Measurements from ENCODE around the gene TARS3.
"Not testable (repeated sequence)": the region's sequence is repeated elsewhere in the genome, so short reads cannot be mapped to it uniquely, and the experiment has no call there.

The TARS3 gene

GRCh38 chr15:101652786-101653430 is 71.4 kb downstream of the TARS3 start:
- no peak for DNase-seq

DNA sequence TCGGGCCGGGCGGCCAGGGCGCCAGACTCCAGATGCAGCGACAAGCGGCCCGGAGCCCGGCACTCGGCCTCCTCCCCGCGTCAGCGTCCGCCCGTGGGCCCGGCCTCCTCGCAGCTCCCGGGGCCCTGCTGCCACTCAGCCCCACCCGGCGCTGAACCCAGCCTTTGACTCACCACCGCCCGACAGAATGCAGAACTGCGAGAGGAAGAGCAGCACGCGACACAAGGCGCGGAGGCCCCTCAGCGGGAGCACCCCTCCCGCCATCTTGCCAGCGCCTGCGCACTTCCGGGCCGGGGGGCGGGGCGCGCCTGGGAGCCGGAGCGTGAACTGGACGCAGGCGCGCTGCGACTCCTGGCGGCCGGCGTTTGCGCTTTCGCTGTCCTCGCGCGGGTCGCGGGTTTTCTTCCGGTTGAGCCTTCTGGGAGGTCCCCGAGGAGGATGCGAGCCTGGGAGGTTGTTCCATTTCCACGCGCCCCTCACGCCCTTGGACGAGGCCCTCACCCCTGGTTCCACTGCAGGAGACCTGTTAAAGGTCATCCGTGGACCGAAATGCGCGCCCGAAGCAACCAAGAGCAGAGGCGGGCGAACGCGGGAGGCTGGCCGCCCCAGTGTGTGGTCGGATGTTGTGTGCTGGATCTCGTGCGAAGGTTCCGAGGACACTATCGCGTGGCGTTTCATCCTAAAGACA is 72.0 kb downstream of the TARS3 start, which contains the start of gene TM2D3:
TM2D3 (minus strand) TSS at position 284 of the 688 bp plus-strand sequence; CDS start at position 264, 20 bp downstream.
- DNase-seq, result peak; percentile 91

GRCh38 chr15:101651554-101652097 is 72.6 kb downstream of the TARS3 start:
- DNase-seq, result no peak

- no peak for DNase-seq
Observed at GRCh38 chr15:101650145-101650544, 74.1 kb downstream of the TARS3 start.

DNA sequence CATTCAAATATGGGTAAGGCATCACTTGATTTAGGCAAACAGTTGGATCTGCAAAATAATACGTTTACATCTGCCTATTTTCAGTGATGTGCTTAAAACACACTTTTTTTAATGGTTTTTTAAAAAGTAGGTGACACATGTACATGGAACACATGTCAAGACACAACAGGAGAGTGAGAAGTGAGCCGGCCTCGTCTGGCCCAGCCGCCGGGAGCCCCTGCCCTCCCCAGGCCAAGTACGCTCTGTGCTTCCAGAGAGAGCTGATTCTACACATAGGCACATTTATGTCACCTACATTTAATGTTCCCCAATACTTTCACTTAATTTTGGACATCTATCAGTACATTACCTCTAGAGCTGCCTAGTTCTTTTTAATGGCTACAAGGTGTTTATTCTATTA is 75.9 kb downstream of the TARS3 start:
- no peak for DNase-seq

- DNase-seq, result no peak
Observed at GRCh38 chr15:101647251-101647650, 77.0 kb downstream of the TARS3 start.

DNA sequence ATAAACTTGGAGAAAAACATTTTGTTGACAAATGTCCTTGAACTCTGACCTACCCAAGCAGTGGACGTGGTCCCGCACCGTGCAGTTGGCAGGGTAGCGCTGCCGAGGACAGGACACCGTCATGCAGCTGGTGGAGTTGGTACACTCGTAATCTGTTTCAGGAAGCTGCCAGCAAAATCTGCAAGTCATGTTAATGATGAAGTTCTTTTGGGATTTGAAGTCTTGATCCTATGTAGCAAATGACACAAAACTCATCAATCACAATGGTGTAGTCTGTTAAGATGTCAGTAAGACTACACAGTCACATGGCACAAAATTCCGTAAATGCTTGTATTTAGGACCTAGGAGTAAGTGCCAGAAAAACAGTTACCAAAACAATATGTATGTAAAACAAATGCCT is 77.6 kb downstream of the TARS3 start:
- DNase-seq, result no peak

DNA sequence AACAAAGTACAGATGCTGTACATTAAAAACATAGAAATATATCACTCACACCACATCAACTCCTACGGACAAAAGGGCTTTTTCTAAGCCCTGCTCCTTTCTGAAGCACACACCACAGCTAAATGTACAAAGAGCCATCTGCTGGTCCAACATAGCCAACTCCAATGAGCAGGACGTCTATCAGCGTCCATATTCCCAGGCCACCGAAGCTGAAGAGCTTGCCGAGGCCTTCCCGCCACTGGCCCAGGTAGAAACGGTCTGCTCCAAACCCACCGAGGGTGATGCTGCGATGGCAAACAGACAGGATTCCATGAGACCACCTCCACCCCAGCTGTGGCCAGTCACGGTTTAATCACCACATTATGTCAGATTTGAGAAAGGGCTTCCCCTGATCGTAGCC is 81.9 kb downstream of the TARS3 start:
- no peak for DNase-seq

GRCh38 chr15:101641894-101642293 is 82.4 kb downstream of the TARS3 start:
- no peak for DNase-seq

GRCh38 chr15:101641129-101641764 is 83.0 kb downstream of the TARS3 start:
- peak; percentile 24 for DNase-seq

DNA sequence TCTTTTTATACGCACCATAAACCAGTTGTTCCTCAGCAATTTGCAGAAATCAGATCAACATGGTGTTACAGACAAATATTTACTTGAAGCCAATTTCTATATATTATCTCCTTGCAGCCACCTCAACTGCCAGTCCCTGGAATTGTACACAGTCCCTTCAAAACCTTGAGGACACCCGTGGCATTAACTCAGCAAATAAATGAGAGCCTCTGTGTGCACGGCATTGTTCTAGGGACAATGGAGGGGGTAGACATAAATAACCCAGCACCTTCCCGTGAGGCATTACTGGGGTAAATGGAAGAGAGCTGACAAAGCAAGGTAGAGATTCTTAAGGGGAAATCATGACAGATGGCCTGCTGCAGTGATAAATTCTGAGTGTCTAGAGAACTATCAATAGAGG is 84.6 kb downstream of the TARS3 start:
- no peak for DNase-seq

- no peak for DNase-seq
Observed at GRCh38 chr15:101637919-101638318, 86.4 kb downstream of the TARS3 start.

GRCh38 chr15:101637516-101637915 is 86.8 kb downstream of the TARS3 start:
- DNase-seq, result no peak

DNA sequence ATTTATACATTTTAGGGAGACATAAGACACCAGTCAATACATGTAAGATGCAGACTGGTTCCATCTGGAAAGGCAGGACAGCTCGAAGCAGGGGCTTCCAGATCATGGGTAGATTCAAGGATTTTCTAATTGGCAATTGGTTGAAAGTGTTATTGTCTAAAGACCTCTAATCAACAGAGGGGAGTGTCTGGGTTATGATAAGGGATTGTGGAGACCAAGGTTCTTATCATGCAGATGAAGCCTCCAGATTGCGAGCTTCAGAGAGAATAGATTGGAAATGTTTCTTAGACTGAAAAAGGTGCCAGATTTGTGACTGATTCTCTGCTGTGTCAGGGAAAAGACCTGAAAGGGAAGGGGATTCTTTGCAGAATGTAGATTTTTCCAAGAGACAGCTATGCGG is 87.2 kb downstream of the TARS3 start:
- DNase-seq, result no peak

DNA sequence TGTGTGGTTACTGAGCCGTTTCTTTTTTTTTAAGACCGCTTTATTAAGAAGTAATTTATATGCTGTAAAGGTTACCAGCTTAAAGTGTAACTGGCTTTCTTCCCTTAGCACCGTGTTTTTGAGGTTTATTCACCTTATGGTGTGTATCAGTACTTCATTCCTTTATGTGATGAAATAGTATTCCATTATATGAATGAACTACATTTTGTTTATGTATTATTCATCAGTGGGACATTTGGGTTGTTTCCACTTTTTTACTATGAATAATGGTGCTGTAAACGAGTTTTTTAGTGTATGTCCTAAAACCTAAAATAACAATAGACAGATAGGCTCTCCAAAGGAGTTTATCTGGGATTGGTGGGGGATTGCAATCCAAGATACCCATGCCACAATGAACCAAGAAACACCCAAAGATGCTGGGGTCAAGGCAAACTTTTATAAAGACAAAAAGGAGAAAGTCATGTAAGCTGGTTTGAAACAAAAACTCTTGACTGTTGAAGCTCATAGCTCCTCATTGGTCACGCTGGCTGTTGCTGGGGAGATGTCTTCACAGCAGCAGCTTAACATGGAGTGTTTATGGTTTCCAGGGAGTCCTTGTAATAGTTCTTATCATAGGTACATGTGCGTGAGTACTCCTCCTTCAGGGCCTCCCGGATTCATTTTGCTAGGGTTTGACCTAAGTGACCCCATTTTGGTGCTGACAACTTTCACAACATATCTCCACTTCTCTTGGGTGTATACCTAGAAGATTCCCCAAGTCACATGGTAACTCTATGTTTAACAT is 88.1 kb downstream of the TARS3 start:
- DNase-seq, result no peak

- no peak for DNase-seq
Observed at GRCh38 chr15:101633356-101633755, 90.9 kb downstream of the TARS3 start.

DNA sequence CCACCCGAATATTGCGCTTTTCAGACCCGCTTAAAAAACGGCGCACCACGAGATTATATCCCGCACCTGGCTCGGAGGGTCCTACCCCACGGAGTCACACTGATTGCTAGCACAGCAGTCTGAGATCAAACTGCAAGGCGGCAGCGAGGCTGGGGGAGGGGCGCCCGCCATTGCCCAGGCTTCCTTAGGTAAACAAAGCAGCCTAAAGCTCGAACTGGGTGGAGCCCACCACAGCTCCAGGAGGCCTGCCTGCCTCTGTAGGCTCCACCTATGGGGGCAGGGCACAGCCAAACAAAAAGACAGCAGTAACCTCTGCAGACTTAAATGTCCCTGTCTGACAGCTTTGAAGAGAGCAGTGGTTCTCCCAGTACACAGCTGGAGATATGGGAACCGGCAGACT is 97.5 kb downstream of the TARS3 start:
- DNase-seq, result not testable (repeated sequence)

DNA sequence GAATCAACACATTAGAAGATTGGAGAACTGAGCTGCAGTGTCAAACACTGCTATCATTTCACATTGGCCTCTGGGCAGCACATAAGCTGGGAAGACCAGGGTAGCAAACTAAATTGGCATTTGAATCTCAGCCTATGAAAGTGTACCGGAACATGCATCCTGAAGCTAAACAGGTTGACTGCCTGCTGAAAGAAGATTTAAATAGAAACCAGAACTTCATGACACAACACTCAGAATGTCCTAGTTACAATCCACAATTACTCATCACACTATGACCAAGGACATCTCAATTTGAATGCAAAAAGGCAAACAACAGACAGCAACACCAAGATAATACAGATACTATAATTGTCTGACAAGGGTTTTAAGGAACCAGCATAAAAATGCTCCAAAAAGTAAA is 98.3 kb downstream of the TARS3 start:
- DNase-seq, result no peak

DNA sequence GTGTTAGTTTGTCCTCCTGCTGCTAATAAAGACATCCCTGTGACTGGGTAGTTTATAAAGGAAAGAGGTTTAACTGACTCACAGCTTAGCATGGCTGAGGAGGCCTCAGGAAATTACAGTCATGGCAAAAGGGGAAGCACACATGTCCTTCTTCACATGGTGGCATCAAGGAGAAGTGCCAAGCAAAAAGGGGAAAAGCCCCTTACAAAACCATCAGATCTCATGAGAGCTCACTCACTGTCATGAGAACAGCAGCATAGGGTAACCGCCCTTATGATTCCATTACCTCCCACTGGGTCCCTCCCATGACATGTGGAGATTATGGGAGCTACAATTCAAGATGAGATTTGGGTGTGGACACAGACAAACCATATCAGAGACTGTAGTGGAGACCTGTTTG is 99.1 kb downstream of the TARS3 start:
- peak; percentile 55 for DNase-seq

DNA sequence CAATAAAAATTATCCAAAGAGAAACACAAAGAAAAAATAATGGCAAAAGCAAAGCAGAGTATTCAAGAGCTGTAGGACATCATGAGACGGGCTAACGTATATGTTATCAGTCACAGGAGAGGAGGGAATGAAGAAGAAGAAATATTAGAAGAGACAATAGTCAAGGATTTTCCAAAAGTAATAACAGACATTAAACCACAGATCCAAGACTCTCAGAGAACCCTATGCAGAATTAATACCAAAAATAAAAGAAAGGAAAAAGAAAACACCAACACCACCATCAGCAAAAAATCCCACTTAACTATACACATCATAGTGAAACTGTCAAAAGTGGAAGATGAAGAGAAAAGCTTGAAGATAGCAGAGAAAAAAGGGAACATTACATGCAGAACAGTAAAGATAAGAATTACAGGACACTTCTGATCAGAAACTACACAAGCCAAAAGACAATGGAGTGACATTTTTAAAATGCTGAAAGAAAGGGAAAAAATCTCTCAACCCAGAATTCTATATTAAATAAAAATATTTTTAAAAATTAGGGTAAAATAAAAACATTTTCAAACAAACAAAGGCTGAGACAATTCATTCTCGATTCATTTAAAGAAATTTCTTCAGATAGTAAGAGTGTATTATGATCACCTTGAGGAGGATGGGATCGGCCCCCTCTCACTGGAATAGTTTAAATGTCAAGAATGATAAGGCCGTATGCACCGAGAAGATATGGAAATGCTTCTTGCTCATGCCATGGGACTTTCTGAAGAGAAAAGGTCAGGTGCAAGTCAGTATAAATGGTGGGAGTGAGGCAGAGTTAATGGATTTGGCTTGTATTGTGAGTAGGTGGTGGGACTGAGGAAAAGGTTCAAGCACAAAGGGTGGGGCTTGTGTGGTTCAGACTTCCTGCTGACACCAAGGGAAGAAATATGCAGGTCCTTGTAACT is 100.6 kb downstream of the TARS3 start:
- DNase-seq, result no peak

DNA sequence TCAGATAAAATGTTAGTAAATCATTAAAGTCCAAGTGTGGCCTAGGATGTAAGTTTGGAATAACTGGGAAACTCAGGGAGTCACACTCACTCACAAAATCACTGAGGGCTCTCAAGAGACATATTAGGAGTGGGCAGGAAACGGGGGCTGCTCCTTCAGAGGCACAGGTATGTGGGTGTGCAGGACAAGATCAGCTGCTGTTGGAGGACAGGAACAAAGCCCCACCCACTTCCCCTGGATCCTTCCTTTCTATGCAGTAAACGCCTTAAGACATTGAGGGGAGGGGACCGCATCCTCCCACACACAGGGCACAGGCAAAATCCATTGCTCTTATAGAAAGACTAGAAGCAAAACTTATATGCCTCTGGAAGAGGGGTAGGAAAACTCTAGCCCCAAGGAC is 102.3 kb downstream of the TARS3 start:
- no peak for DNase-seq

DNA sequence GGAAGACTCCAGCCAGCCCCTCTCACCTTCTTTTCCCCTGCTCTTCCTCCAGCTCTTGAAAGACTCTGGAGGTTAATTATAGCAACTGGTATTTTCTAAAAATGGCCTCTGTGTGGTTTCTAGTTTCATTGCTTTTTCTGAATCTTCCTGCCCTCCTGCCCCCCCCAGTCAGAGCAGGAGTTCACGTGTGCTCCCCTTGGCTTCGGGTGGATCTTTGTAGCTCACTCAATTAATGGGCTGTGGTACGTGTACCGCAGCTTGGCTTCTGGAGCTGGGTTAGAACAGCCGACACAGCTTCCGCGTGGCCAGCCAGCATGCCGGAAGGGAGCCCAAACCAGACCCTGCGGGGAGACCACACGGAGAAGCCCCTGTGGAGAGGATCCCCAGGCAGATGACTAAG is 103.6 kb downstream of the TARS3 start:
- no peak for DNase-seq
